Measurements from ENCODE around the gene FLNB. TPM values are rescaled to one million over a fixed set of nuclear protein-coding genes. Genes with fewer than 3 reads are reported as not detected.

The FLNB gene
- total and polyA plus RNA-seq, 12 donors = 84.6 to 278 (median 131) TPM

DNA sequence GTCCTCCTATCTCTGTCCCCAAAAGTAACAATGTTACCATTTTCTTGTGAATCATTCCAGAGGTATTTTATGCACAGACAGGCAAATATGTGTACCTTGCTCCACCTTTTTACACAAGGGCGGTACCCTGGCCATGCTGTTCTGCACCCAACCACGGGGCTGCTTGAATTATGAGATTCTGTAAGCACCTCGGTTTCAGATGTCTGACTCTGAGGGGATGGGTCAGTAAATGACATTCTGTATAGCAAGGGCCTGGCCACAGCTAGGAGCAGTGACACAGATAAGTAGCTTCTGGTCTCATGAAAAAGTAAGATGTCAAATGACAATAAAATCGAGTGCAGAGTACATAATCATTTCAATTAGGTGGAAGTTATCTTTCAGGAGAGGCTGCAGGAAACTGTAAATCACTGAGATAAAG lies 30.4 kb upstream of the FLNB start:
- Histone ChIP-seq H3K4me3 (no peak overlapping the region), H3K9me3 (replicated peaks in 1 of 3) (no peaks in the 10 kb centered on the region), H3K4me1 (replicated peaks in 1 of 2) (peaks cover 4 to 17% of the 10 kb centered on the region in 2 donors), H3K36me3 (replicated peaks in 1 of 2) (no peaks in the 10 kb centered on the region), H3K27ac (peak overlapping the region in 1 of 5 donors; percentile 30), H3K27me3 (no peaks in the 10 kb centered on the region)
- 55 to 69% (median 62%) methylated on average over 4 of the region's 4 CpGs for WGBS, 4 donors
- TF ChIP-seq POLR2A (IDR thresholded peaks at IDR 0.05) (no peak), CTCF (IDR thresholded peaks at IDR 0.05) (no peak)
- intact Hi-C loops (cut with DNase I) = no loop called here
- no peak for DNase-seq

GRCh38 chr3:57978316-57978715 lies 29.9 kb upstream of the FLNB start:
- no peak for DNase-seq
- H3K4me3 ChIP-seq = no peak overlapping the region
- peaks cover 4 to 21% of the 10 kb centered on the region in 2 donors for H3K4me1 ChIP-seq (replicated peaks in 1 of 2)
- no peaks in the 10 kb centered on the region for H3K36me3 ChIP-seq (replicated peaks in 1 of 2)
- 69 to 78% (median 76%) methylated on average over 8 of the region's 8 CpGs for WGBS, 4 donors
- no peaks in the 10 kb centered on the region for H3K27me3 ChIP-seq
- no peak overlapping the region for H3K27ac ChIP-seq
- no peaks in the 10 kb centered on the region for H3K9me3 ChIP-seq (replicated peaks in 1 of 3)
- intact Hi-C loops (cut with DNase I) = no loop called here
- TF ChIP-seq POLR2A (IDR thresholded peaks at IDR 0.05) (no peak), CTCF (IDR thresholded peaks at IDR 0.05) (no peak)

GRCh38 chr3:57980416-57980815 lies 27.8 kb upstream of the FLNB start:
- intact Hi-C loops (cut with DNase I) = no loop called here
- WGBS, 4 donors = 63 to 100% (median 78%) methylated on average over 1 of the region's 1 CpG
- no peak for TF ChIP-seq CTCF (IDR thresholded peaks at IDR 0.05)
- TF ChIP-seq POLR2A (IDR thresholded peaks at IDR 0.05) = no peak

GRCh38 chr3:57981483-57982087 lies 26.6 kb upstream of the FLNB start:
- Histone ChIP-seq H3K9me3 (replicated peaks in 1 of 3) (no peaks in the 10 kb centered on the region), H3K4me3 (no peak overlapping the region), H3K36me3 (replicated peaks in 1 of 2) (no peaks in the 10 kb centered on the region), H3K27ac (no peak overlapping the region), H3K27me3 (no peaks in the 10 kb centered on the region), H3K4me1 (replicated peaks in 1 of 2) (peaks cover 0 to 13% of the 10 kb centered on the region in 2 donors)
- no peak for DNase-seq
- intact Hi-C loops (cut with DNase I) = no loop called here
- 72 to 95% (median 86%) methylated on average over 8 to 10 of the region's 10 CpGs for WGBS, 4 donors
- TF ChIP-seq CTCF (IDR thresholded peaks at IDR 0.05) (no peak), POLR2A (IDR thresholded peaks at IDR 0.05) (no peak)

More at GRCh38 chr3:57980416-57980815, 27.8 kb upstream of the FLNB start:
- no peak overlapping the region for H3K4me3 ChIP-seq
- H3K9me3 ChIP-seq (replicated peaks in 1 of 3) = no peaks in the 10 kb centered on the region
- H3K27ac ChIP-seq = no peak overlapping the region
- no peak for DNase-seq
- H3K36me3 ChIP-seq (replicated peaks in 1 of 2) = no peaks in the 10 kb centered on the region
- peaks cover 0 to 16% of the 10 kb centered on the region in 2 donors for H3K4me1 ChIP-seq (replicated peaks in 1 of 2)
- no peaks in the 10 kb centered on the region for H3K27me3 ChIP-seq

Data from adrenal gland (tissue), 12 donors.